GM21825 (cell line): ENCODE results near the gene KLHL33.

Experiments used
- ATAC-seq: cut with Tn5 transposase; IDR thresholded peaks from one replicate; pipeline ENCODE4 v1.9.1; 2021; ENCODE audit warnings: mild to moderate bottlenecking, moderate library complexity; ENCODE audit not compliant: unreplicated experiment

The KLHL33 gene

DNA sequence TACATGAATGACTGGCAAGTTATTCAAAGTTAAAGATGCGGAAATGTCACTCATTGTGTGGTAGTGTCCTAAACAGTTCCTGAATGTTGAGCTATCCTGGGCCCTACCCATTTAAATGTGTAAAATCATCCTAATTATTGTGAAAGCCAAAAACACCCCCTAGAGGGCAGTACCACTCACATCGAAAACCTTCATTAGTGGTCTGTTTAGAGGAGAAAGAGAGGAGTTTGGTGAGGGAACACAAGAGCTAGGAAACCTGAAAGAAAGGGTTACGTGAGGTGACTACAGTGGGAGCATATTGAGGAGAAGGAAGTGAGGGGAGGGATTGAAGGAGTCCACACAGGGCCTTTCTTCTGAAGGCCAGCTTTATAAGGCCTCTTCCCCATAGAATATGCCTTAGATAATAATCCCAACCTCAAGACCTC is 20.2 kb downstream of the KLHL33 start:
- ATAC-seq = no peak

DNA sequence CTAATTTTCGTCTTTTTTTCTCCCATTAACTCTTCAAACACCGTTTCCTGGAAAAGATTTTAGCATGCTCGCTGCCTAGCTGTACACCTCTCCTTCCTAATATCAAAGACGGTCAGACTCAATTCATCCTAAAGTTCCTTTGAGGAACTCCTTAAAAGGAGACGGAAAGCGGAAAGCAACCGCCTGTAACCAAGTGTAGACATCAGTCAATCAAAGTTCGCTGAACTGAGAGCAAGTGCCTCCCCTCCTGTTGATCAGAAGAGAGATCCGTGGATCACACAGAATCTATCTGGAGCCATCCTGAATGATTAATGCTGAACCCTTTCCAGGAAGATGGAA is 22.3 kb downstream of the KLHL33 start:
- peak; percentile 35 for ATAC-seq

DNA sequence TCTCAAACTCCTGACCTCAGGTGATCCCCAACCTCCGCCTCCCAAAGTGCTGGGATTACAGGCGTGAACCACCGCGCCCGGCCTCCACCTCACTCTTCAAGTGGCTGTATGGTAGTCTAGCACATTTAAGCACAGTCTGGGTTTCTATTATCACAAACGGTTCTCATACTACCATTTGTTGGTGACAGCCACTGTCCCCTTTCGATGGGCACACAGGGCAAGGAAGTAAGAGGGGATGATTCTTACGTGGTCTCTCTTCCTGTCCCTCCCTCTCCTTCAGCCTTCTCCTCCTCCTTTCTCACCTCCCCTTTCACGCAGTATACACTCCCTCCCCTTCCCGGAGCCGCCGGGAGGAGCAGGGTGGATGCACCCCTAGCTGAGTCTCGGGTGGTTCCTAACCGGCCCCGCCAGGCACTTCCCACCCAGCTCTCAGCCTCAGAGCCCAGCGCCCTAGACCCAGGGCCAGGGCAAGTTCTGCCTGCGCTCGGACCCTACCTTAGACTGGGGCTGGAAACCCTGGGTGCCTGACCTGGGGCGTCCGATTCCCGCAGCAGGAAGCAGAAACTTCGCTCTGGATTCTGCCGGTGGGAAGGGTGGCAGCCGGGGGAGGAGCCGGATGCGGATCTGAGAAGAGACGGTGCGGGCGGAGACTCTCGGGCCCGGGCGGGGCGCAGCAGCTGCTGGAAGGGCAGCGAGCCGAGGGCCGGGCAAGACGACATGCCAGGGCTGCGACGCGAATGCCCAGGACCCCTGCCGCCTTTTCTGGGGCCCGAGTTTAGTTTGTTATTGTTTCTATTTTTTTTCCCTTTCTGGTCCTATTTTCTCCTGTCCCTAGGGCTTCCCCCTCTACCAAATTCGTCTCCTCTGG is 22.9 kb downstream of the KLHL33 start, which contains the start of gene TEP1:
Gene TEP1, minus strand, starts transcription at position 626 of the 868 bp plus-strand sequence. CDS start 5,062 bp downstream, outside the sequence.
- ATAC-seq = peak; percentile 68

GRCh38 chr14:20412411-20412810 is 23.6 kb downstream of the KLHL33 start:
- peak; percentile 47 for ATAC-seq

DNA sequence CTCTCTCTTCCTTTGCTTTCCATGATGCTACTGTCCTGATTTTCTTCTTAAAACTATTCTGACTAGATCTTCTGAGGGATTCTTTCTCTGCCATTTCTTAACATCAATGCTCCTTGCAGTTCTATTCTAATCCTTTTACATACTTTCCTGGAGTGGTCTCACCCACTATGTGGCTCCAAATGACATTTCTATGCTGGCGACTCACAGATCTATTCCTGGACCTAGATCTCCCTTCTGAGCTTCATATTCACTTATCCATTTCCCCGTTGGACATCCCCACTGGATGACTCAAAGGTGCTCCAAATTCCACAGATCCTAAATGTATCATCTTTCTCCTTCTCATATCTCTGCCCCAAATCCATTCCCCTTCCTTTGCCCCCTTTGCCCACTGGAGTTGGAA is 26.7 kb downstream of the KLHL33 start:
- no peak for ATAC-seq

DNA sequence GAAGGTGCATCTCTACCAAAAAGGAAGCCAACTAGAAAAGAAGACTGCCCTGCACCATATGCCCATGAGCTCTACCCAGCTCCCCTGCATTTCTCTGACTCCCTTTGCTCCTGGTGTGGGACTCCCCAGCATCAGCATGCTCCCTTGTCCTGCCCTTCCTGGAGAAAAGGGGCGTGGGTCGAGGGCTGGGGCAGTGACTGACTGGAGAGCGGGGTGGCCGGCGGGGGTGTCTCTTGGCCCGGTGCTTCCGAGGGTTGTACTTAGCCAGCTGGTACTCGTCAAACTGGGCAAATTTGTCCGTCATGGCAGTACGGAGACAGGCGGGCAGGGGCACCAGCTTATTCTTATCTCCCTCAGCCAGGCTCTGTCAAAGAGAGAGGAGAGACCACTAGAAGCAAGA is 32.4 kb downstream of the KLHL33 start:
- no peak for ATAC-seq

DNA sequence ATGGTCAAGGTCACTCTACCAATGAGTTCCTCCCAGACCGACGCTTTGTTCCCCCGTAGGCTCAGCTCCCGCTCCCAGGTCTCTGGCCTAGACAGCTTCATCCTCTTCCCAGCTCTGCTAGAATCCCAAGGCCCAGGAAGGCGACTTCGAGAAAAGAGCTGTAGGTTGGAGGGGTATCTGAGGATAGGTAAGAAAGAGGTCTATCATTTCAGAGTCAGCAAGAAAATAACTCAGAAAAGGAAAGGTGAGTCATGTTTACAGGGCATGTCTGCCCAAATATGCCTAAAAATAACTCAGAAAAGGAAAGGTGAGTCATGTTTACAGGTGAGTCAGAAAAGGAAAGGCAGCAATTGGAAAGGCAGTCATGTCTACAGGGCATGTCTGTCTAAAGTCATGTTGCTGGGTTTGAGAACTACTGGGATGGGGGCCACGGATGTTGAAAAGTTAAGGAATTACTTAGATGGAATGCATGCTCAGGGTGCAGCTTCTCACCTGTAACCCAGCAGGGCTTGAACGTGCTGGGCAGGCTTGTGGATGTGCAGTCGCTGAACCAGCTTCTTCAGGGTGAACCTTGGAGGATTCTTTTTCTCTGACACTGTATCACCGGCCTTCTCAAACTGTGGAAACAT is 34.9 kb downstream of the KLHL33 start:
- ATAC-seq = no peak

DNA sequence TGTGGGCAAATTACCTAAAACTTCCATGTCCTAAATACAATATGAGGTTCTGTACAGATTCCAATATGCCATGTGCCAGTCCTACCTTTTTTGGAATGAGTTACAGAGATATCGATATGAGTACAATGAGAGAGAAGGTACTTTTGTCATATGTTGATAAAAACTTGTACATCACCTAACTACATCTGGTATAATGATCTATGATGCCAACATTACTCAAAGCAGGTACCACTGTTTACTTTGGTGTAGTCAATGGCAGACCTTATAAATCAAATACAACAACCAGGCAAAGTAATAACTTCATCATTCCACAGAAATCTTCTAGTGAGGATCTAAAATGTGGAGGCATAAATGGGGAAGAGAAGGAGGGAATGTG is 35.4 kb downstream of the KLHL33 start:
- no peak for ATAC-seq

DNA sequence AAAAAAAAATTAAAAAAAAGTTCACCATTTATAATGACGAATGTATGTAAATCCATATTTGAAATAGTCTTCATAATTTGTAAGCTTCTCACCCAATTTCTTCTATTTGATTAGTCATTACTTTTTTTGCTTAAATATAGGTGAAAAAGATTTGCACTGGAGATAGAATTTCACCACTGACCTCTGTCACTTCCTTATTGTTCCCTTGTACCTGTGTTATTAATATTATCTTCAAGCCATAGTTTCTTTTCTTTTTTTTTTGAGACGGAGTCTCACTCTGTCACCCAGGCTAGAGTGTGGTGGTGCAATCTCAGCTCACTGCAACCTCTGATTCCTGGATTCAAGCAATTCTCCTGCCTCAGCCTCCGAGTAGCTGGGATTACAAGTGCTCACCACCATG is 38.5 kb downstream of the KLHL33 start:
- ATAC-seq = no peak

GRCh38 chr14:20391505-20391904 is 44.5 kb downstream of the KLHL33 start:
- ATAC-seq = no peak

GRCh38 chr14:20388159-20388558 is 47.8 kb downstream of the KLHL33 start:
- no peak for ATAC-seq

GRCh38 chr14:20387576-20387975 is 48.4 kb downstream of the KLHL33 start:
- no peak for ATAC-seq

DNA sequence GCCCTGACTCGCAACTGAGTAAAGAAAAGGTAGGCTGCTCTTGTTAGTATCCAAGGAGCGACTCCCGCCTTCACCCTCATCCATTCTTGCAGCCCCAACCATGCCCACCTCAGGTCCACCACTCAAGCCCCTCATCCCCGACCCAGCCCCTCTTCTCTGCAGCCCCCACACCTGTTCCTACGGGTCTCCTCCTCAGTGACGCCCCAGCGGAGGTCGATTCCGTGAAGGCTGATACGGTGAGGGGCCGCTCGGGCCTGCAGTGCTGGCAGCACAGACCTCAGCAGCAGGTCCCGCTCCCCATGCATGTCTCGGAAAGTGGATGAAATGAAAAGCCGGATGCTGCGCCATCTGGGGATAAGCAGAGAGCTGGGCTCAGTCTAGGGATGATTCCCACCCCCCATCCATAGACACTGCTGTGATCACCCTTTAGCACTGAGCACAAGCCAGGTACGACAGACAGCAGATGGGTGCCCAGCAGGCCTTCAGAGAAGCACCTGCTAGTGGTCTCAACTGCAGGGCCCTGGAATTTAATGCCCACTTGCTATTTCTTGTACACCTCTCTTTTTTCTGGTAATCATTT is 49.6 kb downstream of the KLHL33 start:
- no peak for ATAC-seq

GRCh38 chr14:20384886-20385285 is 51.1 kb downstream of the KLHL33 start:
- ATAC-seq = no peak

DNA sequence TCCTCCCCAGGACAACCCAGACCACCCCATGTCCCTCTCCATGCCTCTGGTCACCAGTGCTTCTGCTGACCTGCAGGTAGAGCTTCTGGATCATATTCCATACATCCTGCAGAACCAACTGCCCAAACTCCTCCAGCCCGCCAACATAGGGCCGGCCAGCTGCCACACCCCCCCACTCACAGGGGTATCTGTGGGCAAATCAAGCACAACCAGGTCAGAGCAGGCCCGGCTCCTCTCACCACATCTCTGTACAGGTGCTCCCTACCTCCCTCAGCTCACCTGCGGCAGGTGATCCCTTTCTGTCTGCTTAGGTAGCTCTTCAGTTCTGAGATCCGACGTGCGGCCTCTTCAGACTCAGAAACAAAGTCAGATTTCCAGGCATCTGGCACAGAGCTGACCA is 51.6 kb downstream of the KLHL33 start:
- ATAC-seq = no peak

DNA sequence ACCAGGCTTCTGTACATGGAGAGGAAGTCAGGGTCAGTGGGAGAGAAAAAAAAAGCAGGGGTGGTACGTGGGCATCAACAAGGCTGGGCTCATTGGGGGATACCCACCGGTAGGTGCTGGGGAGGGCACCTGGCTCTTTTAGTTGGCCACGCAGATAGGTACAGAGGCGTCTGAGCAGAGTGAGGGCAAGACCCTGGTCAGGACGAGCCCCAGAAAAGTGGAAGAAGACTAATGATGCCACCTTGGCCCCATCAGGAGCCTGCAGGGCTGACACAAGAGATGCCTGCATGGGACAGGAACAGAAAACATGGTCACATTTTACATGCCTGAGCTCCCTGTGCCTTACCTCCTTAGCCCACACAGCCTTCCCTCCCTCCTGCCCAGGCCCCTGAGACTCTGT is 52.3 kb downstream of the KLHL33 start:
- no peak for ATAC-seq

- ATAC-seq = no peak
Measured at GRCh38 chr14:20383032-20383431, 52.9 kb downstream of the KLHL33 start.

- ATAC-seq = no peak
Measured at GRCh38 chr14:20382526-20382925, 53.4 kb downstream of the KLHL33 start.

DNA sequence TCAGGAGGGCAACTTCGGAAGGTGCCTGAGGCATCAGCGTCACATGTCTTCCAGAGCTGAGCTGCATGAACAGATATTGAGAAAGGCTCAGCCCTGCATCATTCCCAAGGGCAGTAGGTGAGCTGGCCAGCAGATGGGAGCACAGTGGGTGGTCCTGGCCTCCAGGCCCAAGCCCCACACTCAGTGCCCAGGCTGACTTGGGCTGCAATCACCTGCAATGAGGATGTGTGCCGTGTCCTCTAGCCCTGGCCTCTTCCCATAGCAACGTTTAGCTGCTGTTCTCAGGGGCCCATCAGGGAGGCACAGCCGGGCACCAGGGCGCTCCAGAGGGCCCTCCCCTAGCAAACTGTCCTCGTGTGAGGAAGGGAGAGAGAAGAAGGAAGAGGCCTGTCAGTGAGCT is 54.6 kb downstream of the KLHL33 start:
- ATAC-seq = no peak

DNA sequence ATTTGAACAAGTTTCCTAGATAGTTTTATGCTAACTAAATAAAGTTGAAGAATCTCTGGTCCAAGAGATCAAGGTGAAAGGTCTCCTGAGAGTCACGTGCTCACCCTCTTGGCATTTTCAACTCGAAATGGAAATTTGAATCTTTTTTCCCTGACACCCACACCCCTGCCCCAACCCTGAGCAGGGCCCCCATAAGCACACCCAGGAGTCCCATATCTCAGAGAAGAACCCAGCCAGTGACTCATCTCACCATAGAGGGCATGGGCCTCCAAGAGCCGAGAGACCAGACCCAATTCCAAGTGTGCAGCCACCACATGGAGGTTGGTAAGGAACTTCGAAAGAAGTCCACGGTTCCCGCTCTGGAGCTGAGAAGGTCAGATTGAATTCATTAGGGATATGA is 55.3 kb downstream of the KLHL33 start:
- no peak for ATAC-seq

GRCh38 chr14:20379743-20380142 is 56.2 kb downstream of the KLHL33 start:
- no peak for ATAC-seq

DNA sequence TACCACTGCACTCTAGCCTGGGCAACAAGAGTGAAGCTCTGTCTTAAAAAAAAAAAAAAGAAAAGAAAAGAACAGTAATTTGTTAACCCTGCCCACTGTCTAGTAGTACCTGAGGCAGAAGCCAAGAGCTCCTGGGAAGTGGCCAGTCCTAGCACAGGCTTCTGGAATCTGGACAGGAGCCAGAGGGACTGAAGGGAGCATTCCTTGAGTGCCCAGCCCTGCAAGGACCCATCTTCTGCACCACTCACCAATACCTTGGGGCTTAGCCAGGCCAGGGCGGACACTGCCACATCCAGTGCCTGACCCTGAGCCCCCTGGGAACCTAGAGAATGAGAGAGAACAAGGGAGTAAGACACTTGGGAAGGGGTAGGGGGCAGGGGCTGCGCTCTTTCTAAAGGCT is 58.8 kb downstream of the KLHL33 start:
- no peak for ATAC-seq
